ENCODE data around the gene IL13RA1. TPM values are rescaled to one million over a fixed set of nuclear protein-coding genes. Genes with fewer than 3 reads are reported as not detected.
A peak's percentile ranks its signal among the peaks of the same experiment; 100 is the strongest.
"Not testable (repeated sequence)": the region's sequence is repeated elsewhere in the genome, so short reads cannot be mapped to it uniquely, and the experiment has no call there.

The IL13RA1 gene
- 100 to 1,000 TPM; 101 to 112 TPM for total RNA-seq
- long read RNA-seq, full-length matches to known transcripts: 98 of 149 reads
- long read RNA-seq, partial matches to known transcripts: 16 of 149 reads
- long read RNA-seq, other reads (novel, unspliced or antisense): 35 of 149 reads

- intact Hi-C loops (cut with DNase I, micrococcal nuclease): no loop called here
- DNase-seq (peak; percentile 74 to 80), ATAC-seq (peak; percentile 84)
These were observed at the start of gene IL13RA1 for GRCh38 chrX:118726887-118727685. TSS of gene IL13RA1 (plus strand) at chrX:118727606. CDS start at chrX:118727639, 33 bp downstream.

GRCh38 chrX:118679290-118679689 lies 48.1 kb upstream of the IL13RA1 start:
- DNase-seq (no peak), ATAC-seq (no peak)
- intact Hi-C loops (cut with DNase I, micrococcal nuclease): no loop called here

DNA sequence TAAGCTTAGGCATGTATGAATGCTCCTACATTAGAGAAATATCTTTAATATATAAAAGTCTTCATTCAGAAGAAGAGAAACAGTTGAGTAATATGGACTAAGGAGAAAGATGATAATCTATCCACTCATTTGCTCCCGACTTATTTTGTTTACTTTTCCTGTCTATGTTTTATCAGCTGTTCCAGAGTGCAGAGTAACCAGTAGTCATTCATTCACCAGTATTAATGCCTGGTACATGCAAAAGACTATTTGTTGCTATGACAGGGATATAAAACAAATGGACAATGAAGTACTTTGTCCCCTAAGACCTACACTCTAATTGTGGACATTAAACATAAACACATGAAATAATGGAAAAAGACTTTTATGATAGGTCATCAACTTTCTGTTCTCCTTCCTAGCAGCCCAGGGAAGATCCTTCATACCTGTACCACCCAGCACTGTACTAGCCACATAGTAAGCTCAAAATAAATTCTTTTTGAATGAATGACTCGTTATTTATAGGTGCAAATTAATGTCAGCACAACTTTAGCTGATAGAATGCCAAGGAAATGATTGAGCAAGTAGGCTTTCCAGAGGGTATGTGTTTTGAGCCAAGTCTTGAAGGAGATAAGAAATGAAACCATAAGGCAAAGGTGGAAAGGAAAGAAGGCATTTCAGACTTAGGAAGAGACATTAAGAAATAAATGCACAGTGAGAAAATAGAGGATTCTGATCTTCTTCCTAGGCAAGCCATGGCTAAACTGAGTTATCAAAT lies 45.0 kb upstream of the IL13RA1 start:
- intact Hi-C loops (cut with DNase I, micrococcal nuclease): no loop called here
- ATAC-seq (peak; percentile 79), DNase-seq (no peak)

DNA sequence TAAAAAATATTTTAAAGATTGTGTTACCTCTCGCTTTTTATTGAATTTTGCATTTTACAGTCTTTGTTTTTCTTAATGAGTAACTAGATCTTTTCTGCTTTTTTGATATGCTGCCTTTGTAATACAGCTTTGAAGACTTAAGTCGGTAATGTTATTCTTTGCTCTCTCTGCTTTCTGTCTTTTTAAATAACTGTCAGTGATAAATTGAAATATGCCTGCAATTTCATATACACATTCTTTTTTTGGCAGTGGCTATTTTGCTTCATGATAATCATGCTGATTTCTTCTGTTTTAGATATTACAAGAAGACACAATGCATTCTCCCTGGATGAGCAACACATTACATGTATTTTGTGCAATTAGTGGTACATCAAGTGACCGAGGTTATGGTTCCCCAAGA lies 42.0 kb upstream of the IL13RA1 start:
- no peak for ATAC-seq
- intact Hi-C loops (cut with DNase I, micrococcal nuclease): no loop called here
- no peak for DNase-seq

DNA sequence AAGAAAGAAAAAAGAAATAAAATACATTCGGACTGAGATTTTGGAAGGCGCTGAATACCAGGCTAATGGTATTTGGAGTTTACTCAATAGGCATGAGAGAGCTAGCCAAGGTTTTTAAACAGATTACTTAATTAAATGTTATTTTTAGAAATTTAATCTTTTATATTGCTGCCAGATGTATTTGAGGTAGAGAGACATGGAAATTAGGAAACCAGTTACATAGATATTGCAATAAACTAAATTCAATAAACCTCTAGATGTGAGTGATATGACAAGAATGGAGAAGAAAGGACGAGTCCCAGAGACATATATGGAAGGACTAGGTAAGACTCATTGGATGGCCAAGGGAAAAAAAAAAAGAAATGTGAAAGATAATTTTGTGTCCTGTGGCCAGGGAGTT lies 38.5 kb upstream of the IL13RA1 start:
- no peak for ATAC-seq
- intact Hi-C loops (cut with DNase I, micrococcal nuclease): no loop called here
- DNase-seq: no peak

GRCh38 chrX:118693843-118694242 lies 33.6 kb upstream of the IL13RA1 start:
- no peak for DNase-seq
- no peak for ATAC-seq
- intact Hi-C loops (cut with DNase I, micrococcal nuclease): no loop called here

- ATAC-seq (no peak), DNase-seq (no peak)
- intact Hi-C loops (cut with DNase I, micrococcal nuclease): no loop called here
These were observed 32.8 kb upstream of the IL13RA1 start for GRCh38 chrX:118694638-118695037.

- ATAC-seq (no peak), DNase-seq (no peak)
- intact Hi-C loops (cut with DNase I, micrococcal nuclease): no loop called here
These were observed 28.8 kb upstream of the IL13RA1 start for GRCh38 chrX:118698516-118699170.

- no peak for DNase-seq
- intact Hi-C loops (cut with DNase I, micrococcal nuclease): no loop called here
- ATAC-seq: no peak
These were observed 24.7 kb upstream of the IL13RA1 start for GRCh38 chrX:118702741-118703140.

- DNase-seq (no peak), ATAC-seq (no peak)
- intact Hi-C loops (cut with DNase I, micrococcal nuclease): no loop called here
These were observed 20.7 kb upstream of the IL13RA1 start for GRCh38 chrX:118706681-118707080.

- ATAC-seq: no peak
- intact Hi-C loops (cut with DNase I, micrococcal nuclease): no loop called here
- no peak for DNase-seq
These were observed 12.9 kb upstream of the IL13RA1 start for GRCh38 chrX:118714521-118714920.

- ATAC-seq, DNase-seq: not testable (repeated sequence)
These were observed 11.5 kb upstream of the IL13RA1 start for GRCh38 chrX:118715917-118716316.

DNA sequence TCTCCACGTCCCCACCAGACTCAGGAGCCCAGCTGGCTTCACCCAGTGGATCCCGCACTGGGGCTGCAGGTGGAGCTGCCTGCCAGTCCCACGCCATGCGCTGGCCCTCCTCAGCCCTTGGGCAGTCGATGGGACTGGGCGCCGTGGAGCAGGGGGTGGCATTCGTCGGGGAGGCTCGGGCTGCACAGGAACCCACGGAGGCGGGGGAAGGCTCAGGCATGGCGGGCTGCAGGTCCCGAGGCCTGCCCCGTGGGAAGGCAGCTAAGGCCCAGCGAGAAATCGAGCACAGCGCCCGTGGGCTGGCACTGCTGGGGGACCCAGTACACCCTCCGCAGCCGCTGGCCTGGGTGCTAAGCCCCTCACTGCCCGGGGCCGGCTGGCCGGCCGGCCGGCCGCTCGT lies 10.6 kb upstream of the IL13RA1 start:
- not testable (repeated sequence) for DNase-seq, ATAC-seq

More at GRCh38 chrX:118715917-118716316, 11.5 kb upstream of the IL13RA1 start:
- intact Hi-C loops (cut with DNase I, micrococcal nuclease): not testable (repeated sequence)

GRCh38 chrX:118717678-118718391 lies 9.6 kb upstream of the IL13RA1 start:
- DNase-seq: no peak
- ATAC-seq: no peak
- intact Hi-C loops (cut with DNase I, micrococcal nuclease): no loop called here

More for the DNA sequence above, 10.6 kb upstream of the IL13RA1 start:
- intact Hi-C loops (cut with DNase I, micrococcal nuclease): not testable (repeated sequence)

DNA sequence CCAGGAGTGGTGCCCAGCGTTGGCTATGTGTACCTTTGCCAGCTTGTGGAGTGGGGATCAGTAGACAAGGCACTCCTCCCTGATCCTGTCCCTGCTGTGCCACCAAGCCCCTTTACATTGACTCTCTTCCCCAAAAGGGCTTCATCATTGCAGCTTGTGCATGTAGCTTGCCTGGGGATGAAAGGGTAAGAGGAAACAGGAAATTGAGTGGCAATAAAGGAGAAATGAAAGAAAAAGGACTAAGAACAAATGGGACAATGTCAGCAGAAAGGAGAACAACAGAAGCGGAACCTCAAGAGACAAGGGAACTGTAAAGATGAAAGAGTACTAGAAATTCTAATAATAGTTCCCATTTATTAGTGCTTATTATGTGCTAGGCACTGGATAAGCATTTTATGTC lies 8.7 kb upstream of the IL13RA1 start:
- ATAC-seq: no peak
- intact Hi-C loops (cut with DNase I, micrococcal nuclease): no loop called here
- DNase-seq: no peak

DNA sequence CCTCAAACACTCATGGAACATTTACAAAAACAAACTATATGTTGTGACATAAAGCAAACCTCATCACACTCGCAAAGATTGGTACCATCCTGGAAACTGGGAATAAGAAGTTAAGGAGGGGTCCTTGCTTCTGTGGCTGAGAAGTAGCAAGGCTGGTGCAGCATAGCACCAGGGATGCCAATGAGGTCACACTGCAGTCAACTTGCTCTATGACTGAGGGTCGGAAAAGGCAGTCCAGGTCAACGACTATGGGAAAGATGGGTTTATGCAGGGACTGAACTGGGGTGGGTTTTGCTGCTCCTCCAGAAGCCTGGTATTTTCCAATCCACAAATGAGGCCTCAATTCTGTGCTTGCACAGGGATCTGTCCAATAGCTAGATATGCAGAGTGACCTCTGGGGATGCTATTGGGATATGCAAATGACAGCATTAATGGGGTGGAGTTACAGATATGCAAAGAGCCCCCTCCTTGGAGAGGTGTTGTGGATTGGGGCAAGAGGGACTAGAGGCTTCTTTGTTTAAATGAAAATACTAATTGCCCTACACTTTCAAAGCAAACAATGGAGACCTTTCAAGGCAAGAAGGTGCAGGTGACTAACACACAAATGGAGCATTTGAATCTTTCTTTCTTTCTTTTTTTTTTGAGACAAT lies 7.2 kb upstream of the IL13RA1 start:
- DNase-seq: no peak
- no peak for ATAC-seq
- intact Hi-C loops (cut with DNase I, micrococcal nuclease): no loop called here

DNA sequence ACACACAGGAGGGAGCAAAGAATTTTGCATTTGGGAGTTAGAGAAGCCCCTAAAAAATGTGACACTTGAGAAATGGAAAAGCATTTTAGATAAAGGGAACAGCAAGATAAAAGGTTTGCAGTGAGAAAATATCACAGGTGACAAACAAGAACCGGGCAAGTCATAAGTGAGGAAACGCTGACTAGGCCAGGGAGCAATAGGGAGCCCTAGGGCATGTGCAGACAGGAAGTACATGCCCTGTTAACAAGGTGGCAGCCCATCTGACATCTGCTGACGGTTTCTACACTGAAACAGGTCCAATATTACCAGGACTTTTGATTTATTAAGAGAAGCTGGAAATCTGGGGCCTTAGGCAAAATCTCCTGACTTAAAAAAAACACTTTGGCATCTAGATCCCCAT lies 4.0 kb upstream of the IL13RA1 start:
- ATAC-seq (no peak), DNase-seq (no peak)
- intact Hi-C loops (cut with DNase I, micrococcal nuclease): no loop called here

DNA sequence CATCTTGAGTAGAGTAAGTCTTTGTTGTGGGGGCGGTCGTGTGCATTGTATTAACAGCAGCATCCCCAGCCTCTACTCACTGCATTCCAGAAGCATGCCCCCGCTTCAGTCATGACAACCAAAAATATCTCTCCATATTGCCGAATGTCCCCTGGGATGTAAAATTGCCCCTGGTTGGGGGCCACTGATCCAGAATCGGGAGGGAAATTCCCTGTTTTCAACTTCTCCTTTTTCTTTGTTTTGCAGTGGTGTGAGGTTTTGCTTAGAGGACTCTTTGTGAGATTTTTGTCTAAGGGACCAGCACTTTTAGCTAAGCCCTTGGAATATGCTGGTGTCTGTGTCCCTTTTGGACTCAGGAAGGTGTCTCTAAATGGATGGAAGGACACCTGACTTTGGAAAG lies 3.0 kb upstream of the IL13RA1 start:
- ATAC-seq (no peak), DNase-seq (no peak)
- intact Hi-C loops (cut with DNase I, micrococcal nuclease): no loop called here

All from left colon (tissue), 2 donors.